IPS DF 6.9 (cell line): ENCODE results near the gene DCLK2.

Experiments used
- DNase-seq: peaks from one replicate; pipeline ENCODE4 v3.0.0-alpha.2; 2013; ENCODE audit warnings: low read depth, low spot score
- H3K27ac ChIP-seq: one replicate; pipeline ENCODE4 v1.5.1; 2013; ENCODE audit warnings: low read length, control low read depth
- H3K27me3 ChIP-seq: 2 replicates; pipeline ENCODE4 v1.6.1; 2013; ENCODE audit warnings: mild to moderate bottlenecking, low read length; ENCODE audit not compliant: control insufficient read depth, insufficient read depth
- H3K36me3 ChIP-seq: 2 replicates; pipeline ENCODE4 v1.6.1; 2013; ENCODE audit warnings: low read length; ENCODE audit not compliant: control insufficient read depth, insufficient read depth
- H3K4me1 ChIP-seq: 2 replicates; pipeline ENCODE4 v1.6.1; 2013; ENCODE audit warnings: low read length; ENCODE audit not compliant: control insufficient read depth, insufficient read depth
- H3K4me3 ChIP-seq: 2 replicates; pipeline ENCODE4 v1.5.1; 2013; ENCODE audit warnings: mild to moderate bottlenecking, low read length
- H3K9me3 ChIP-seq: 2 replicates; pipeline ENCODE4 v1.6.1; 2013; ENCODE audit warnings: low read length, inconsistent platforms; ENCODE audit not compliant: control insufficient read depth, insufficient read depth
- WGBS: extraction: QIAGEN DNeasy Blood & Tissue Kit; methylation state at CpG from one replicate; pipeline ENCODE4 v1.1.7; 2013; ENCODE audit warnings: mixed read lengths, missing lambda C conversion rate; ENCODE audit not compliant: insufficient read length, insufficient coverage; 5-methylcytosine and 5-hydroxymethylcytosine counted together

Gene DCLK2

DNA sequence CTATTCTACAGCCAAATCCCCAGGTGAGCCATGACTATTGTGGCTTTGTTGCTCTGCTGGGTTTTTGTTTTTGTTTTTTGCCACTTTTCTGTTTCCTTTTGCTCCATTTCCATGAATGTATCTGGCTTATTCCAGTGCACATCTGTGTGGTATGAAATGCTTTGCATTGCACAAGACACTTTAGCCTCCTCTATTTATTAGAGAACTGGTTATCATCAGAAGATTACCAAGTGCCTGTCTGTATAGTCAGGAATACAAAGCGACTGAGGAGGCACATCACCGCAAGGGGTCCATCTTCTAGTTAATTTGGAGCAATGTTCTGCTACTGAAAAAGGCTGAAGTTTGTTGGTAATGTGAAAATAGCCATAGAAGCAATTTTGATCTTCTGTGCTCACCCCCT, 120.8 kb downstream of the DCLK2 start:
- H3K4me3 ChIP-seq, result no peak overlapping the region
- no peaks in the 10 kb centered on the region for H3K27me3 ChIP-seq
- no peaks in the 10 kb centered on the region for H3K36me3 ChIP-seq
- no peaks in the 10 kb centered on the region for H3K9me3 ChIP-seq
- DNase-seq, result no peak
- no peak overlapping the region for H3K27ac ChIP-seq
- no peaks in the 10 kb centered on the region for H3K4me1 ChIP-seq
- WGBS, result no CpG with 5 or more reads among the region's 2 CpGs

DNA sequence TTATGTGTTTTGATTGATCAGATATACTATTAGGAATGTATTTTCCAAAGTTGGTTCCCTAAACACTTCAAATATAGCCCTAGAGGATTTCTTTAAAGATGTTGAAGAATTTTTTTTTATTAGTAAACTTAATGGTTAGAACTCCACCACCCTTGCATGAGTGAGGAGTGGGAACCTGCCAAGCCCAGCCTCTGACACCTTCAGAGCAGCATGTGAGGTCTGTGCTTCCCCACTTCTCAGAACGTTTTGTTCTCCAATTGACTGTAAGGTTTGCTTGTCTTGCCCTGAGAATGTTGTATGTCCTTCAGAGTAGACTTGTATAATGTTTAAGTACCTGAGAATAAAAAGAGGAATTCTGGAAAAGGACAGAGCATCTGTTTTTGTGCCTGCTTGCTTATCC, 126.8 kb downstream of the DCLK2 start:
- Histone ChIP-seq H3K9me3 (no peaks in the 10 kb centered on the region), H3K36me3 (no peaks in the 10 kb centered on the region), H3K4me3 (no peak overlapping the region), H3K27ac (no peak overlapping the region), H3K27me3 (no peaks in the 10 kb centered on the region), H3K4me1 (no peaks in the 10 kb centered on the region)
- no CpG with 5 or more reads among the region's 1 CpG for WGBS
- DNase-seq, result no peak

DNA sequence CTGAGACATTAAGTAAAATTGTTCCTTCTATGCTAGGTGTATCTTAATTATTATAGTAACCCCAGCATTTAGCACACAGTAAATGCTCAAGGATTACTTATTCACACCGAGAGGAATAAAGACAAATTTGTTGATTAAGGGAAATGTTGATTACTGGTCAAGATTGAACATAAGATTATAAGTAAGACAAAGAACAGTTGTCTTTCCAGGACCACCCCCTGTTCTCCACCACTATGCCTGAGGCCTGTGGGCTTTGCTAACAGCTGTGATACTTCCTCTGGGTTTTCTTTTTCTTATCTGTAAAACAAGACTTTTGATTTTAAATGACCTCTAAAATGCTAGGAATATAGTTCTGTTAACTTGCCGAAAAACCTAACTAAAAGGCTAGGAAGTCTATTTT, 128.0 kb downstream of the DCLK2 start:
- no peaks in the 10 kb centered on the region for H3K4me1 ChIP-seq
- no peak overlapping the region for H3K27ac ChIP-seq
- H3K27me3 ChIP-seq, result no peaks in the 10 kb centered on the region
- H3K9me3 ChIP-seq, result no peaks in the 10 kb centered on the region
- DNase-seq, result no peak
- no CpG with 5 or more reads among the region's 2 CpGs for WGBS
- H3K4me3 ChIP-seq, result no peak overlapping the region
- no peaks in the 10 kb centered on the region for H3K36me3 ChIP-seq

DNA sequence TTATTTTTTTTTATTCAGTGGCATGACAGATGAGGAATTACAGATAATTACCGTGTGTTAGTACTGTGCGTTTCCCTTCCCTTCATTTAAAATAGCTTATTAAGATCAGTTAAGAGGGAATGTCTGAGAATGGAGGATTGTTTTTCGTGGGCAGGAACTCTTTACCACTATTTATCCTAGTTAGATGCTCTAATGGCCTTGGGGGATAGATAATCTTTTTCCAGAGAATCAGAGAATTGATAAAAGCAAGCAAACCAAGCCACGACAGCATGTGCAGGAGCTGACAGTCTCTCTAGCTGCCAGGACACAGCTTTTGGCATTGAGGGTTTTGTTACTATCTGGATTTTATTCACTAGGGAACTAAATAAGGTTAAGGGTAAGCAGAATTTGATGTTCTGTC, 128.7 kb downstream of the DCLK2 start:
- Histone ChIP-seq H3K4me1 (no peaks in the 10 kb centered on the region), H3K9me3 (no peaks in the 10 kb centered on the region), H3K36me3 (no peaks in the 10 kb centered on the region), H3K4me3 (no peak overlapping the region), H3K27me3 (no peaks in the 10 kb centered on the region), H3K27ac (no peak overlapping the region)
- DNase-seq, result no peak
- WGBS, result no CpG with 5 or more reads among the region's 4 CpGs

DNA sequence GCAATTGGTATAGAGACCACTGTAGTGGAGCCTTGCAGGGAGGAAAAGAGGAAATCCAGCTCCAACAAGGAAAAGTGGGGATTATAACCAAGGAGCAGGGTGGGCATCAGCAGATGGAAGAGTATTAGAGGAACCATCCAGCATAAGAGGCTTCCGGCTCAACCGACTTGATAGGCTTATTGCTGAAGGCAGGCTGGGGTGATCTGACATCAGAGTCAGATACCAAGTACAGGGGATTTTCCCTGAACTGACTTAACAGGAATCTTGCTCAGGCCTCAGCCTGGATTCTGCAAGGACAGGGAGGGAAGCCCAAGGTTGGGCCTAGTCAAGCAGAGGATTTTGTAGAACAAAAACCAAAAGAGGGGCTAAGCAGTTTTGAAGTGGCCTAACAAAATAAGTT, 129.6 kb downstream of the DCLK2 start:
- no peaks in the 10 kb centered on the region for H3K4me1 ChIP-seq
- no peaks in the 10 kb centered on the region for H3K9me3 ChIP-seq
- no peak overlapping the region for H3K27ac ChIP-seq
- H3K4me3 ChIP-seq, result no peak overlapping the region
- no peak for DNase-seq
- H3K27me3 ChIP-seq, result no peaks in the 10 kb centered on the region
- no CpG with 5 or more reads among the region's 2 CpGs for WGBS
- no peaks in the 10 kb centered on the region for H3K36me3 ChIP-seq

DNA sequence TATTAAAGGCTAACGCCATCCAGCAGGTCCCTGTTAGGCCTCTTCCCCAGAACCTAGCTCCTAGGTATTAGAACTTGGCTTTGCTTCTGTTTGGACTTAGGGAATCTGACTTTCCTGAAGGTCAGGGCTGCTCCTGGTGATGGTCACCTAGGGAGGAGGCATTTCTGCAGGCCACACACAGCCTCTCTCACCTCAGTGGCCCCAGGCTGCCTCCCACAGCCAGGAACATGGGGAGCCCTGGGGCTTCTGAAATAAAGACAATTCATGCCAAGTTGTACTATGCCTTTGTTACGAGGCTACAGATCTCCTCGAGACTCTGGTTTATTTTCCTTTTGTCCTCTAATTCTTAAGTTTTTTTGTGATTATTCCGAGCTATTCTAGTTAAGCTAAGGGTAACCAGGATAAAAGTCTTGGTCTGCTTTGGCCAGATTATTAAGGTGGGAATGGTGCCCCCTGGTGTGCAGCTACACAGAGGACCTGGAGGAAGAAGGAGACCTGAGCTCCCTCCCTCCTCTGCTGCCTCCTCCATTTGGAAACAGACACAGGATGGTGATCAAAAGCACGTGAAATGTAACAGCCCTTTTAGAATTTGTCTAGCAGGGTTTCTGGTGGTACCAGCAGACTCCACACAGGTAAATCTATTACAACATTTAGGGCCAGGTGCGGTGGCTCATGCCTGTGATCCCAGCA, 131.0 kb downstream of the DCLK2 start:
- Histone ChIP-seq H3K9me3 (no peaks in the 10 kb centered on the region), H3K36me3 (no peaks in the 10 kb centered on the region), H3K4me3 (no peak overlapping the region), H3K27me3 (no peaks in the 10 kb centered on the region), H3K27ac (no peak overlapping the region), H3K4me1 (no peaks in the 10 kb centered on the region)
- WGBS, result no CpG with 5 or more reads among the region's 6 CpGs
- DNase-seq, result no peak

DNA sequence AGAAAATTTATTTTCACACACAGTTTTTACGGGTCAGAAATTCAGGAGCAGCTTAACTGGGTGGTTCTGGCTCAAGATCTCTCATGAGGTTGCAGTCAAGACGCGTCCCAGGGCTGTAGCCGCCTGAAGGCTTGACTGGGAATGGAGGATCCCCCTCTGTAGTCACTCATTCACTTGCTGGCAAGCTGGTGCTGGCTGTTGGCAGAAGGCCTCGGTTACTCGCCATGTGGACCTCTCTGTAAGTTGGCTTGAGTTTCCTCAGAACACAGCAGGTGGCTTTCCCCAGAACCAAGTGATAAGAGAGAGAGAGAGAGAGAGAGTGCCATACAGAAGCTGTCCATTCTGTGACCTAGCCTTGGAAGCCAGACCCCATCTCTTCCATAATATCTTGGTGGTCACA, 132.8 kb downstream of the DCLK2 start:
- no peak for DNase-seq
- H3K4me1 ChIP-seq, result no peaks in the 10 kb centered on the region
- no peaks in the 10 kb centered on the region for H3K9me3 ChIP-seq
- H3K36me3 ChIP-seq, result no peaks in the 10 kb centered on the region
- WGBS, result no CpG with 5 or more reads among the region's 6 CpGs
- H3K27ac ChIP-seq, result no peak overlapping the region
- H3K27me3 ChIP-seq, result no peaks in the 10 kb centered on the region
- H3K4me3 ChIP-seq, result no peak overlapping the region

DNA sequence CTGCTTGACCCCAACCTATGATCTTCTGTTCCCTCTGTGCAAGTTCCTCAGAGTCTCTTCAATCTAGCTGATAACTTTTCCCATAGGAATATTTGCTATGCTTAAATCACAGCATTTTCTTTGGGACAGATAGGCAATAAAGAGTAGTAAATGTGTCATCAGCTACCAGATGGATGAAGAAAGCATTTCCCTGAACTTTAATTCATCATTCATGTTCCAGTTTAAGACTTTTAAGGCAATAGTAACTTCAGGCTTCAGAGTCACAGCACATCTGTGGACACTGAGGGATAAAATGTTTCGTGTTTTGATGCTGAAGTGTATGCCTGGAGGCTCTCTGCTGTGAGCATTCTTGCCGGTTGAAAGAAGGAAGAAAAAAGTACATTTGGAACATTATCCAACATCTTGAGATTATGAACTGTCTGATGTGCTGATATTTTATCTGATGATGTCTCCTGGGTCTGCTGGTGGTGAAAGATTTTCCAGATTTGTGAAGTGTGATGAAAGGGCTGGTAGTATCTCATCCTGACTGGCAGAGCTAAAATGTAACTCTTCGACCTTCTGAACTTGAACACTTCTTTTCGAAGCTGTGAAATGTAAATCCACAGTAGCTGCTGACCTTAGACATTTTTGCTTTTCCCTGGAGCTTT, 133.7 kb downstream of the DCLK2 start:
- no peak for DNase-seq
- WGBS, result no CpG with 5 or more reads among the region's 4 CpGs
- Histone ChIP-seq H3K9me3 (no peaks in the 10 kb centered on the region), H3K4me1 (peaks cover 2% of the 10 kb centered on the region; the same call in 1 of the 2 replicates), H3K36me3 (no peaks in the 10 kb centered on the region), H3K27me3 (no peaks in the 10 kb centered on the region), H3K27ac (no peak overlapping the region), H3K4me3 (no peak overlapping the region)

DNA sequence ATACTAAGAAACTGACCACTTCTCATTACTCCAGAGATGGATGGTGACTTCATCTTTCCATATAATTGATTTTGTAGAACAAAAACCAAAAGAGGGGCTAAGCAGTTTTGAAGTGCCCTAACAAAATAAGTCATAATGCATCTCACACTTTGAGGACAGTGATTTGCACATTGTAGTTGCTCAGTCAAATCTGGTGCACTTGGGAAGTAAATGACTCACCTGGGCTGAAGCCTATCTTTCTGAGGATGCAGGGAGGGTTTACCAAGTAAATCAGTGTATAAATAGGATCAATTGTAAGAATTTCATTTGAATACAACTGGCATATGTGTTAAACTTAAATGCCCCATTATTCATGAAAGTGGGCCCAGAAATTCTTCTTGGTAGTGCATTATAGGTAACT, 134.2 kb downstream of the DCLK2 start:
- H3K27ac ChIP-seq, result no peak overlapping the region

DNA sequence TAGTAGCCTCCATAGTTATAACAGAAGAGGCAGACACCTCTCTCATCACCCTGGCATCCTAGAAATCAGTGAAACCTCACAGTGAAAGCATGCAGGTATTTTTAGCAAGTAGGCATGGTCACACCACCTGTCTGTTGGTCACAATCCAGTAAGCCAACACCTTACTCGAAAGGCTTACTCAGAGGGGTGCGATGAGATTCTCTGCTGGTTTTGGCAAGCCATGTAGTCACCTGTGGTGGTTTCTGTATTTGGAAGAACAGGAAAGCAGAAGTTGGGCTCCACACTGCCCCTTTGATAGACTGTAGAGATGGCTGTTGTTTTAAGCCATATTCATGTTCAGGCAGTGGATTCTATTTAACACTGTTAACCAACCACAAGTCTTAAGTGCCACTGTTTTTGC, 134.7 kb downstream of the DCLK2 start:
- no peaks in the 10 kb centered on the region for H3K9me3 ChIP-seq

More for the DNA sequence above, 134.2 kb downstream of the DCLK2 start:
- Histone ChIP-seq H3K9me3 (no peaks in the 10 kb centered on the region), H3K27me3 (no peaks in the 10 kb centered on the region), H3K4me1 (peaks cover 2% of the 10 kb centered on the region; the same call in 1 of the 2 replicates), H3K4me3 (no peak overlapping the region), H3K36me3 (no peaks in the 10 kb centered on the region)
- no peak for DNase-seq

DNA sequence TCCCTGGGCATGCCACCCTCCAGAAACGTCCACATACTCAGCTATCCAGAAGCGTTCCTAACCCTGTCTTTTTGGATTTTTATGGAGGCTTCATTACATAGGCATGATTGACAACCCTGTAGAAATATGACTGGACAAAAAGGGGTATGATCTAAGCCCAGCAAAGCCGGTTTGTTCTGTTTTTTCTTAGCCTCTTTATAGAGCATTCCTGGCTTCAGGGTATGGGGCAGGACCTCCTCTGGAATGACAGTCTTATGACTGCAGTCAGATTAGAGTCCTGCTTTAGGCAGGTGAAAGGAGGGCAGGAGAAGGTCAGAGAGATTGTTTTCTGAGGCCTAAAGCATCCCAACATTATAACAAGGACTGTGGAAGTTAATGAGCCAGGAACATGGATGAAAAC, 137.4 kb downstream of the DCLK2 start:
- WGBS, result no CpG with 5 or more reads among the region's 3 CpGs
- Histone ChIP-seq H3K36me3 (no peaks in the 10 kb centered on the region), H3K4me3 (no peak overlapping the region), H3K9me3 (no peaks in the 10 kb centered on the region), H3K4me1 (peaks cover 2% of the 10 kb centered on the region; the same call in 1 of the 2 replicates), H3K27me3 (no peaks in the 10 kb centered on the region), H3K27ac (no peak overlapping the region)
- no peak for DNase-seq

More for the DNA sequence above, 134.7 kb downstream of the DCLK2 start:
- Histone ChIP-seq H3K4me3 (no peak overlapping the region), H3K4me1 (peaks cover 2% of the 10 kb centered on the region; the same call in 1 of the 2 replicates), H3K27me3 (no peaks in the 10 kb centered on the region), H3K36me3 (no peaks in the 10 kb centered on the region), H3K27ac (no peak overlapping the region)
- no CpG with 5 or more reads among the region's 2 CpGs for WGBS
- no peak for DNase-seq
